ENCODE results near the gene CCNY.

The CCNY gene

GRCh38 chr10:35564341-35564968, 228.1 kb downstream of the CCNY start:
- TF ChIP-seq CTCF (IDR thresholded peaks at IDR 0.05; ENCODE audit: low read depth, low read length, missing control alignments) = no peak
- H3K4me3 ChIP-seq (ENCODE audit: low read depth, low read length) = no peak overlapping the region
- no peak for DNase-seq (ENCODE audit: low read depth)

- no peak for DNase-seq (ENCODE audit: low read depth)
- no peak for TF ChIP-seq CTCF (IDR thresholded peaks at IDR 0.05; ENCODE audit: low read depth, low read length, missing control alignments)
- no peak overlapping the region for H3K4me3 ChIP-seq (ENCODE audit: low read depth, low read length)
These were observed 229.3 kb downstream of the CCNY start for GRCh38 chr10:35565602-35566081.

- H3K4me3 ChIP-seq (ENCODE audit: low read depth, low read length) = no peak overlapping the region
- DNase-seq (ENCODE audit: low read depth) = no peak
- no peak for TF ChIP-seq CTCF (IDR thresholded peaks at IDR 0.05; ENCODE audit: low read depth, low read length, missing control alignments)
These were observed 231.6 kb downstream of the CCNY start for GRCh38 chr10:35567951-35568350.

- no peak for DNase-seq (ENCODE audit: low read depth)
- H3K4me3 ChIP-seq (ENCODE audit: low read depth, low read length) = no peak overlapping the region
- no peak for TF ChIP-seq CTCF (IDR thresholded peaks at IDR 0.05; ENCODE audit: low read depth, low read length, missing control alignments)
These were observed 232.2 kb downstream of the CCNY start for GRCh38 chr10:35568483-35569015.

- no peak for DNase-seq (ENCODE audit: low read depth)
- no peak overlapping the region for H3K4me3 ChIP-seq (ENCODE audit: low read depth, low read length)
- no peak for TF ChIP-seq CTCF (IDR thresholded peaks at IDR 0.05; ENCODE audit: low read depth, low read length, missing control alignments)
These were observed 232.9 kb downstream of the CCNY start for GRCh38 chr10:35569111-35569707.

- H3K4me3 ChIP-seq (ENCODE audit: low read depth, low read length) = no peak overlapping the region
- no peak for TF ChIP-seq CTCF (IDR thresholded peaks at IDR 0.05; ENCODE audit: low read depth, low read length, missing control alignments)
- no peak for DNase-seq (ENCODE audit: low read depth)
These were observed 233.5 kb downstream of the CCNY start for GRCh38 chr10:35569836-35570235.

Data from GM12864 (cell line).